ENCODE measurements around the gene DNAH11.
"Not testable (repeated sequence)": the region's sequence is repeated elsewhere in the genome, so short reads cannot be mapped to it uniquely, and the experiment has no call there.

GRCh38 chr7:21883501-21883900 is 340.7 kb downstream of the DNAH11 start:
- TF ChIP-seq CTCF, POLR2A (IDR thresholded peaks at IDR 0.05): not testable (repeated sequence)
